GM12891 (cell line): ENCODE measurements around the gene MS4A15.
"Not testable (repeated sequence)": the region's sequence is repeated elsewhere in the genome, so short reads cannot be mapped to it uniquely, and the experiment has no call there.

Source experiments
- PAX5 ChIP-seq: IDR thresholded peaks from 2 replicates; pipeline ENCODE4 v1.6.1; 2011; ENCODE audit warnings: low read length, moderate library complexity, mild to moderate bottlenecking; ENCODE audit not compliant: insufficient read depth, severe bottlenecking
- POLR2A ChIP-seq: IDR thresholded peaks from 2 replicates; pipeline ENCODE4 v1.6.1; 2011; ENCODE audit warnings: low read depth, low read length, control low read depth
- POLR2AphosphoS5 ChIP-seq: IDR thresholded peaks from 2 replicates; pipeline ENCODE4 v1.6.1; 2011; ENCODE audit warnings: low read depth, low read length, control low read depth
- POU2F2 ChIP-seq: IDR thresholded peaks from 2 replicates; pipeline ENCODE4 v1.6.1; 2011; ENCODE audit warnings: low read depth, mild to moderate bottlenecking, control low read depth, low read length, moderate library complexity
- TAF1 ChIP-seq: IDR thresholded peaks from 2 replicates; pipeline ENCODE4 v1.6.1; 2011; ENCODE audit warnings: low read depth, low read length, control low read depth

DNA sequence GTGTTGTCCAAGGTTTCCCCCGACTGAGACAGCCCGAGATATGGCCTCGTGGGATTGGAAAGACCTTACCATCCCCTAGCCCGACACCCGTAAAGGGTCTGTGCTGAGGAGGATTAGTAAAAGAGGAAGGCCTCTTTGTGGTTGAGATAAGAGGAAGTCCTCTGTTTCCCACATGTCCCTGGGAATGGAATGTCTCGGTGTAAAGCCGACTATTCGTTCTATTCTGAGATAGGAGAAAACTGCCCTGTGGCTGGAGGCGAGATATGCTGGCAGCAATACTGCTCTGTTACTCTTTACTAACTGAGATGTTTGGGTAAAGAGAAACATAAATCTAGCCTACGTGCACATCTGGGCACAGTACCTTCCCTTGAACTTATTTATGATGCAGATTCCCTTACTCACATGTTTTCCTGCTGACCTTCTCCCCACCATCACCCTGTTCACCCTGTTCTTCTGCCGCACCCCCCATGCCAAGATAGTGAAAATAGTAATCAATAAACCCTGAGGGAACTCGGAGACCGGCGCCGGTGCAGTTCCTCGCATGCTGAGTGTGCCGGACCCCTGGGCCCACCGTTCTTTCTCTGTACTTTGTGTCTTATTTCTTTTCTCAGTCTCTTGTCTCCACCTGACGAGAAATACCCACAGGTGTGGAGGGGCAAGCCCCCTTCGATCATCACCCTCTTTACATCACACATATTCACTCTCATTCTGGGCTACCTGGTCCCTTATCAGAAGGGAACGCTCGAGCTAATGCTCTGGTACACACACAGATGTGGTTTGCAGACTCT lies 3.0 kb downstream of the MS4A15 start:
- not testable (repeated sequence) for TF ChIP-seq POLR2A, POLR2AphosphoS5, TAF1, PAX5, POU2F2
